Keratinocyte (primary cell): ENCODE results near the gene ZNF678. TPM values are rescaled to one million over a fixed set of nuclear protein-coding genes. Genes with fewer than 3 reads are reported as not detected.
"Not testable (repeated sequence)": the region's sequence is repeated elsewhere in the genome, so short reads cannot be mapped to it uniquely, and the experiment has no call there.

Experiments used
- DNase-seq: peaks from one replicate; pipeline ENCODE4 v3.0.0-alpha.2; 2011; ENCODE audit warnings: low read depth, missing footprints, low spot score
- FAIRE-seq: peaks from 2 replicates; lab custom pipeline; 2011; peaks lifted over from hg19 to GRCh38; lab: Jason Lieb, UNC
- H2AFZ ChIP-seq: 2 replicates; pipeline ENCODE4 v1.6.0; 2012; ENCODE audit warnings: low read length, control low read depth, inconsistent platforms; ENCODE audit not compliant: control insufficient read depth
- H3K27ac ChIP-seq: 2 replicates; pipeline ENCODE4 v1.5.1; 2011; ENCODE audit warnings: low read length; ENCODE audit not compliant: control insufficient read depth, insufficient read depth
- H3K27me3 ChIP-seq: 3 replicates; pipeline ENCODE4 v1.6.0; 2011; ENCODE audit warnings: low read length; ENCODE audit not compliant: control insufficient read depth, insufficient read depth; ENCODE audit errors: extremely low read depth
- H3K36me3 ChIP-seq, 2 experiments: 2 replicates in 1 of 2; 3 replicates in 1 of 2; pipeline ENCODE4 v1.5.1; 2011; ENCODE audit warnings: low read length in 2 of 2, mild to moderate bottlenecking in 1 of 2; ENCODE audit not compliant: control insufficient read depth in 2 of 2, insufficient read depth in 2 of 2; ENCODE audit errors: extremely low read depth in 1 of 2
- H3K4me1 ChIP-seq: 3 replicates; pipeline ENCODE4 v1.5.1; 2011; ENCODE audit warnings: low read length; ENCODE audit not compliant: control insufficient read depth, insufficient read depth; ENCODE audit errors: extremely low read depth
- H3K4me2 ChIP-seq: 3 replicates; pipeline ENCODE4 v1.6.0; 2011; ENCODE audit warnings: low read depth, low read length; ENCODE audit not compliant: control insufficient read depth, insufficient read depth; ENCODE audit errors: extremely low read depth
- H3K4me3 ChIP-seq, 3 experiments: fragments of 200-600 bp in 1 of 3; sonication (generic) in 1 of 3; 2 replicates in 2 of 3; 3 replicates in 1 of 3; pipeline ENCODE4 v1.5.1; 2011 to 2016; ENCODE audit warnings: low read length in 3 of 3, mild to moderate bottlenecking in 3 of 3, control low read depth in 2 of 3, inconsistent platforms in 1 of 3, low read depth in 1 of 3, mixed read lengths in 1 of 3, mixed run types in 1 of 3, moderate library complexity in 1 of 3; ENCODE audit not compliant: control insufficient read depth in 2 of 3, insufficient read depth in 2 of 3; ENCODE audit errors: extremely low read depth in 1 of 3
- H3K79me2 ChIP-seq: 2 replicates; pipeline ENCODE4 v1.6.0; 2012; ENCODE audit warnings: low read length; ENCODE audit not compliant: control insufficient read depth, insufficient read depth
- H3K9ac ChIP-seq: 3 replicates; pipeline ENCODE4 v1.6.0; 2011; ENCODE audit warnings: low read length; ENCODE audit not compliant: control insufficient read depth, insufficient read depth; ENCODE audit errors: extremely low read depth
- H3K9me1 ChIP-seq: 3 replicates; pipeline ENCODE4 v1.6.0; 2011; ENCODE audit warnings: low read length; ENCODE audit not compliant: control insufficient read depth, insufficient read depth; ENCODE audit errors: extremely low read depth
- H3K9me3 ChIP-seq: 2 replicates; pipeline ENCODE4 v1.5.1; 2012; ENCODE audit warnings: low read depth, low read length; ENCODE audit not compliant: control insufficient read depth
- H4K20me1 ChIP-seq: 3 replicates; pipeline ENCODE4 v1.6.0; 2011; ENCODE audit warnings: low read length; ENCODE audit not compliant: control insufficient read depth, insufficient read depth; ENCODE audit errors: extremely low read depth
- CTCF ChIP-seq, 3 experiments: IDR thresholded peaks in 1 of 3; conservative IDR thresholded peaks in 1 of 3; optimal IDR thresholded peaks in 1 of 3; 2 replicates in 2 of 3; 3 replicates in 1 of 3; pipeline versions ENCODE3 to v1.5.1; 2011; ENCODE audit warnings: low read length in 3 of 3, mild to moderate bottlenecking in 3 of 3, moderate library complexity in 2 of 3, control low read depth in 1 of 3, inconsistent platforms in 1 of 3; ENCODE audit not compliant: insufficient read depth in 2 of 3; ENCODE audit errors: extremely low read depth in 1 of 3
- EZH2 ChIP-seq: IDR thresholded peaks from one replicate; pipeline ENCODE4 v1.6.1; 2012; ENCODE audit warnings: inconsistent platforms, mild to moderate bottlenecking, low read length, moderate library complexity
- dilution Hi-C: fragments of 300-500 bp; cut with MboI; formaldehyde crosslinking; loops from one replicate; pipeline ENCODE4 v1.7.0; 2020; ENCODE audit warnings: low sequenced_read_pairs; ENCODE audit not compliant: extremely low pct_ligation_motif_present
- polyA plus RNA-seq, 5 experiments: library from polyadenylated mRNA; depleted of rRNA in 3 of 5; stranded (reverse) in 3 of 5; stranded (forward) in 1 of 5; unstranded in 1 of 5; fragments of >200 nt; gene quantifications; 1 replicate in 1 of 5; 2 replicates in 3 of 5; 3 replicates in 1 of 5; pipeline versions ENCODE4 v1.2.1 to v1.2.3, GENCODE V29; 2011 to 2012; ENCODE audit warnings: missing spikeins in 2 of 5, low read depth in 1 of 5, low replicate concordance in 1 of 5

ZNF678 gene
- polyA plus RNA-seq, 1 donor (not counting 4 experiments of a cell fraction or from before 2014, with no cell fraction given): 3.0 TPM

- H3K36me3 ChIP-seq, DNase-seq, H3K27ac ChIP-seq, dilution Hi-C loops, H2AFZ ChIP-seq, H3K9ac ChIP-seq, H3K79me2 ChIP-seq, H3K9me1 ChIP-seq, H3K9me3 ChIP-seq, H3K4me1 ChIP-seq, FAIRE-seq, H3K4me3 ChIP-seq, H3K4me2 ChIP-seq, H3K27me3 ChIP-seq, H4K20me1 ChIP-seq: not testable (repeated sequence)
These were observed 32.9 kb downstream of the ZNF678 start for GRCh38 chr1:227596222-227596621.

- no peaks in the 10 kb centered on the region for H3K79me2 ChIP-seq
- no peak for TF ChIP-seq CTCF (optimal IDR thresholded peaks at IDR 0.05 in 1 of 3, IDR thresholded peaks at IDR 0.05 in 1 of 3, conservative IDR thresholded peaks at IDR 0.05 in 1 of 3; ENCODE audit: extremely low read depth in 1 of 3, insufficient read depth in 2 of 3, low read length in 3 of 3)
- no peak for TF ChIP-seq EZH2
- H4K20me1 ChIP-seq: no peaks in the 10 kb centered on the region
- H3K4me2 ChIP-seq: no peak overlapping the region
- H3K9ac ChIP-seq: no peak overlapping the region
- no peaks in the 10 kb centered on the region for H3K36me3 ChIP-seq
- H2AFZ ChIP-seq: no peak overlapping the region
- no peak overlapping the region for H3K27ac ChIP-seq
- FAIRE-seq (no peak), DNase-seq (no peak)
- no peaks in the 10 kb centered on the region for H3K27me3 ChIP-seq
- H3K9me3 ChIP-seq: no peaks in the 10 kb centered on the region
- no peaks in the 10 kb centered on the region for H3K4me1 ChIP-seq
- dilution Hi-C loops: no loop called here
- H3K9me1 ChIP-seq: no peaks in the 10 kb centered on the region
- H3K4me3 ChIP-seq: no peak overlapping the region
These were observed 40.0 kb downstream of the ZNF678 start for GRCh38 chr1:227603327-227603726.

- TF ChIP-seq EZH2: no peak
- TF ChIP-seq CTCF (optimal IDR thresholded peaks at IDR 0.05 in 1 of 3, IDR thresholded peaks at IDR 0.05 in 1 of 3, conservative IDR thresholded peaks at IDR 0.05 in 1 of 3; ENCODE audit: extremely low read depth in 1 of 3, insufficient read depth in 2 of 3, low read length in 3 of 3): no peak
- Histone ChIP-seq H3K4me2 (no peak overlapping the region), H3K9me1 (no peaks in the 10 kb centered on the region), H3K4me1 (no peaks in the 10 kb centered on the region), H2AFZ (no peak overlapping the region), H3K27ac (no peak overlapping the region), H3K9me3 (no peaks in the 10 kb centered on the region), H3K27me3 (no peaks in the 10 kb centered on the region), H4K20me1 (no peaks in the 10 kb centered on the region), H3K79me2 (no peaks in the 10 kb centered on the region), H3K4me3 (no peak overlapping the region), H3K36me3 (no peaks in the 10 kb centered on the region), H3K9ac (no peak overlapping the region)
- dilution Hi-C loops: no loop called here
- no peak for DNase-seq
- FAIRE-seq: no peak
These were observed 41.1 kb downstream of the ZNF678 start for GRCh38 chr1:227604446-227604845.

- H3K9me1 ChIP-seq, DNase-seq, dilution Hi-C loops, H2AFZ ChIP-seq, H3K9ac ChIP-seq, H3K4me1 ChIP-seq, H3K9me3 ChIP-seq, H3K79me2 ChIP-seq, H4K20me1 ChIP-seq, H3K4me3 ChIP-seq, H3K36me3 ChIP-seq, H3K27ac ChIP-seq, H3K4me2 ChIP-seq, H3K27me3 ChIP-seq, FAIRE-seq: not testable (repeated sequence)
These were observed 42.9 kb downstream of the ZNF678 start for GRCh38 chr1:227606271-227606670.
